Measurements from ENCODE around the gene MYO18A.

Gene MYO18A

DNA sequence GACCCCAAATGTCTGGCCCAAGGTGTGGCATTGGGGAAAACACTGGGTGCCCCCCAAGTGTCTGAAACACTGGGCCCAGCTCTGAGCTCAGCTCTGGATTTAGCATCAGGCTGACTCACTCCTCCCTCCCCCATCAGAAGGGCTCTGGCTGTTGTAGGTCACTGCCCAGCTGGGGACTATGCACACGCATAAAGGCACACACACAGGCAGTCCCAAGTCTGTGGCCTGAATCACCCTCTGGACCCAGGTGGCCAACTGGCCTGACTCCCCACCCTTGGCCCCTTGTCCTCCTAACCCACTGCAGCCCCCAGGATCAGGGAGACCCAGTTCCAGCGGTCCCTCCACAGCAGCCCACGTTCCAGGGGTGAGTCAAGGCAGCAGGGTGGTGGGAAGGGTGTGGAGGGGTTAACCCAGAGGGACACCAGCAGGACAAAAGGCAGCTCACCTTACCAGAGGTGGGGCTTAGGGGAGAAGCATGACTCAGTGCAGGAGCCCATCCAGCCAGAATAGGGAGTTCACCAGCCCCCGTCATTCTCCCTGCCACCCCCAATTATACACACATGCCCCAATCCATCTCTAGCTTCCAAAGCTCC, 47.0 kb downstream of the MYO18A start:
- DNase-seq (ENCODE audit: low read depth) = peak; percentile 68
- TF ChIP-seq CTCF (IDR thresholded peaks at IDR 0.05; ENCODE audit: low read length, missing control alignments) = no peak
- no peak overlapping the region for H3K4me3 ChIP-seq (replicated peaks; ENCODE audit: low read depth, low read length)

- DNase-seq (ENCODE audit: low read depth) = peak; percentile 79
- TF ChIP-seq CTCF (IDR thresholded peaks at IDR 0.05; ENCODE audit: low read length, missing control alignments) = no peak
- H3K4me3 ChIP-seq (replicated peaks; ENCODE audit: low read depth, low read length) = no peak overlapping the region
Observed at GRCh38 chr17:29131814-29132682, 48.1 kb downstream of the MYO18A start.

GRCh38 chr17:29129731-29130130, 50.5 kb downstream of the MYO18A start:
- no peak for TF ChIP-seq CTCF (IDR thresholded peaks at IDR 0.05; ENCODE audit: low read length, missing control alignments)

DNA sequence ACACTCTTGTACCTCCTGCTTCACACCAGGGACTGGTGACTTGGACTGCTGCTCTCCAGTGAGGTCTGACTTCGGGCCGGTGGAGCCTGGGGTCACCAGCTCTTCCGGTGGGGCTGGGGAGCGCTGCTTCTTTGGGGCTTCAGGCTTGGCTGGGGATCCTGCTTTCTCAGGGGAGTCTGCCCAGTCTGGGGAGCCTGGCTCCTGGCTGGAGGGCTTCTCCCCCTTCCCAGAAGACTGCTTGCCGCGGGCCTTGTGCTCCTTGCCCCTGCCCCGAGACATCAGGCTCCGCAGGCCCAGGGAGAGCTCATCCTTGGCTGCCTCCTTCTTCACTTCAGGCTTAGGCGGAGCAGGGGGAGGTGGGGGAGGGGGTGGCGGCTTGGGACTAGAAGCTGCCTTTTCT, 52.4 kb downstream of the MYO18A start:
- TF ChIP-seq CTCF (IDR thresholded peaks at IDR 0.05; ENCODE audit: low read length, missing control alignments) = no peak
- H3K4me3 ChIP-seq (replicated peaks; ENCODE audit: low read depth, low read length) = no peak overlapping the region
- DNase-seq (ENCODE audit: low read depth) = no peak

More at GRCh38 chr17:29129731-29130130, 50.5 kb downstream of the MYO18A start:
- DNase-seq (ENCODE audit: low read depth) = no peak
- H3K4me3 ChIP-seq (replicated peaks; ENCODE audit: low read depth, low read length) = no peak overlapping the region

DNA sequence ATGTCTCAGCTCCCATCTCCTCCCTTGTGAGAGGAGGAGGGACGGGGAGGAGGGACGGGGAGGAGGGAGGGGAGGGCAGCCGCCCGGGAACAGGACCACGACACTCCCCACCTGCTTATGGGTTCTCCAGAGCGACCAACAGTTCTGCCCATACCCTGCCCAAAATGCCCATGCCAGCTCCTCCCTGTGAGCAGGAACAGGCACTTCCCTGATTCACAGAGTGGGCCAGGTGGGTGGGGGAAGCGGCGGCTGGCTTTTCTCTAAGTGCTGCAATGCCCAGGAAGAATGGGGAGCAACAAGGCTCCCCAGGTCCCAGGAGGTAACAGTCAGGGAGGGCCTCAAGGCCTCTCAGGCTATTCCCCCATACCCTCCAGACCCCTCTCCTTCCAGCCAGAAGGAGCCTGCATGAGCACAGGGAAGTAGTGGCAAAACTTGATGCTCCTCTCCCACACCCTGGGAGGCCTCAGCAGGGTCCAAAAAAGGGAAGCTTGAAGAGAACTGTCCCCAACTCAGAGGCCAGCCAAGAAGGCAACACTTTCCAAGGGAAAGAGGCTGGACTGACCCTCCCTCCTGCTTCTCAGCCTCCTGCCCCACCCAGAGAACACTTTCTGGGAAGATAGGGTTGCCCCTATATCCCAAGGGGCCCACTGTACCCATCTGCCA, 53.8 kb downstream of the MYO18A start:
- no peak for TF ChIP-seq CTCF (IDR thresholded peaks at IDR 0.05; ENCODE audit: low read length, missing control alignments)
- H3K4me3 ChIP-seq (replicated peaks; ENCODE audit: low read depth, low read length) = no peak overlapping the region
- DNase-seq (ENCODE audit: low read depth) = no peak

GRCh38 chr17:29125651-29126050, 54.5 kb downstream of the MYO18A start:
- no peak for DNase-seq (ENCODE audit: low read depth)
- TF ChIP-seq CTCF (IDR thresholded peaks at IDR 0.05; ENCODE audit: low read length, missing control alignments) = no peak
- no peak overlapping the region for H3K4me3 ChIP-seq (replicated peaks; ENCODE audit: low read depth, low read length)
